ENCODE data around the gene DPP6.

DNA sequence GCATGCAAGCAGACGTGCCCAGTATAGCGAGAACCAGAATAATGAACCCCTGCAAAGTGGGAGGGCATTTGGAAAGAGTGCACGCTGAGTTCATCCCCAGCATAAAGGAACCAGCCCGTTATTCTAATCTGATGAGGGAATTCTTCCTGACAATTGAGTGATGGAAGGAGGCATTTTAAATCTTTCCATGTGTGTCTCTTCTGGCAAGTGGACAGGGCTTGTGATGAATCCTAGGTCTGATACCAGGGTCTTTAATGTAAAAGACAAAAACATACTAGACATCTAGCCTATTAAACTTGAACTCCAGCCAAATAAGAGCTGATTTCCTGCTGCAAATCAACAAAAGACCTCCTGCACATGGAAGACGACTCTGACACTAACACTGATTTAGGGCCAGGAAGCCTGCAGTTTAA, 301.2 kb downstream of the DPP6 start:
- no peak for TF ChIP-seq POLR2A (IDR thresholded peaks at IDR 0.05; ENCODE audit: low read depth, low read length)
- TF ChIP-seq POLR2AphosphoS5 (IDR thresholded peaks at IDR 0.05; ENCODE audit: low read depth, low read length) = no peak
- no peak for TF ChIP-seq TAF1 (IDR thresholded peaks at IDR 0.05; ENCODE audit: low read depth, low read length)
